ENCODE measurements around the gene DIAPH3. TPM values are rescaled to one million over a fixed set of nuclear protein-coding genes. Genes with fewer than 3 reads are reported as not detected.
"Not testable (repeated sequence)": the region's sequence is repeated elsewhere in the genome, so short reads cannot be mapped to it uniquely, and the experiment has no call there.

DIAPH3 gene
- total RNA-seq, 4 donors from 2014 or later, result 0.31 to 2.0 (median 1.1) TPM

DNA sequence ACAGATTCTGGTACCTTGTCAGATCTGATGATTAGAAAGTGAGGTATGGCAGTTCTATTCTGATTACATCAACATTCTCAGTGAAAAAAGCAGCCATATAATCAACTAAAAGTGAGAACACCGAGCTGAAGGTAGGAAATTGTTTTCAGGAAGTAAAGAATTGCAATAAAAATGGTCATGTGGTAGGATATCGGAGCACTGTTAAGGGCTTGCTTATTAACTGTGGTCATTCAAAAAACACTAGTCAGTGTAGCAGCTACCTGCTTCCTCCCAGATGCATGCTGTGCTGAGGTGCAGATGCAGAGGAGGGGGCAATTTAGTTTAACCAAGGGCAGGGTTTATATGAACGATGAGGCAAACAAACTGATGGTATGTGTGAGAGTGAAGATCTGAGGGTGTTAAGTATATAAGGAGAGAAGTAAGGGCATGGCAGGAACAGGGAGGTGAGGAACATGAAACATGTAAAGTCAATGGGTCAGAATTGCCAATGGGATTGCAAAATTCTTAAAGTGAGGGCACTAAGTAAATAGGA is 111.9 kb downstream of the DIAPH3 start:
- no peak for ATAC-seq (ENCODE audit: low FRiP score)
- no peak for DNase-seq (ENCODE audit: low spot score)
- TF ChIP-seq, protein P1, sequence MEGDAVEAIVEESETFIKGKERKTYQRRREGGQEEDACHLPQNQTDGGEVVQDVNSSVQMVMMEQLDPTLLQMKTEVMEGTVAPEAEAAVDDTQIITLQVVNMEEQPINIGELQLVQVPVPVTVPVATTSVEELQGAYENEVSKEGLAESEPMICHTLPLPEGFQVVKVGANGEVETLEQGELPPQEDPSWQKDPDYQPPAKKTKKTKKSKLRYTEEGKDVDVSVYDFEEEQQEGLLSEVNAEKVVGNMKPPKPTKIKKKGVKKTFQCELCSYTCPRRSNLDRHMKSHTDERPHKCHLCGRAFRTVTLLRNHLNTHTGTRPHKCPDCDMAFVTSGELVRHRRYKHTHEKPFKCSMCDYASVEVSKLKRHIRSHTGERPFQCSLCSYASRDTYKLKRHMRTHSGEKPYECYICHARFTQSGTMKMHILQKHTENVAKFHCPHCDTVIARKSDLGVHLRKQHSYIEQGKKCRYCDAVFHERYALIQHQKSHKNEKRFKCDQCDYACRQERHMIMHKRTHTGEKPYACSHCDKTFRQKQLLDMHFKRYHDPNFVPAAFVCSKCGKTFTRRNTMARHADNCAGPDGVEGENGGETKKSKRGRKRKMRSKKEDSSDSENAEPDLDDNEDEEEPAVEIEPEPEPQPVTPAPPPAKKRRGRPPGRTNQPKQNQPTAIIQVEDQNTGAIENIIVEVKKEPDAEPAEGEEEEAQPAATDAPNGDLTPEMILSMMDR (IDR thresholded peaks at IDR 0.05), result no peak

DNA sequence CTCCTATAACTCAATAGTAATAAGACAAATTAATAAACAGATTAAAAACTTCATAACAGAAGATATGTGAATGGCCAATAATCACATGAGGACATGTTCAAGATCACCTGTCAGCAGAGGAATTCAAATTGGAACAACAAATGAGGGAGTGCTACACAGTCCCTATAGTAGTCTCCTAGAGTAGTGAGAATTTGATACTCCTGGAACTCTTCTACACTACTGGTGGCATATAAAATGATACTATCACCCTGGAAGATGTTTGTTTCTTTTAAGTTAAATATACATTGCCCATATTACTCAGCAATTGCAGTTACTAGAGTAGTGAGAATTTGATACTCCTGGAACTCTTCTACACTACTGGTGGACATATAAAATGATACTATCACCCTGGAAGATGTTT is 115.4 kb downstream of the DIAPH3 start:
- not testable (repeated sequence) for ATAC-seq (ENCODE audit: low FRiP score)

DNA sequence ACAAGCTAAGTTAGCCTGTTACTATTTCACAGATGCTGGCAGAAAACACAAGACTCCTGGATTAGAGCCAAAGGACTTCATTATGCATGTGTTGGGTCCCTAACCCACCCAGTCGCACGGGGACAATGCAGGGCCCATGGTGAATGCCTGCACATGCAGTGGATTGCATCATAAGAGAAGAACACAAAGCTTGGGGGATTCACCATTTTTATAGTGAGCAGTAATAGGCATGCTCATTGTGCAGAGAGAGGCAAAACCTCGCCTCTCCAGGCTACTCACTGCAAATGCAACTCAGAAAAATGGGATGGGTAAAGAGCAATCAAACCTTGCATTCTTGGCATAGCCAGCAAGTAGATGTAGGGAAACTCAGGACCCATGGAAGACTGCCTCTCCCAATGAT is 115.8 kb downstream of the DIAPH3 start:
- ATAC-seq (ENCODE audit: low FRiP score) (no peak), DNase-seq (ENCODE audit: low spot score) (no peak)
- TF ChIP-seq, protein P1 (IDR thresholded peaks at IDR 0.05), result no peak

More for the DNA sequence above, 115.4 kb downstream of the DIAPH3 start:
- DNase-seq (ENCODE audit: low spot score), result not testable (repeated sequence)

DNA sequence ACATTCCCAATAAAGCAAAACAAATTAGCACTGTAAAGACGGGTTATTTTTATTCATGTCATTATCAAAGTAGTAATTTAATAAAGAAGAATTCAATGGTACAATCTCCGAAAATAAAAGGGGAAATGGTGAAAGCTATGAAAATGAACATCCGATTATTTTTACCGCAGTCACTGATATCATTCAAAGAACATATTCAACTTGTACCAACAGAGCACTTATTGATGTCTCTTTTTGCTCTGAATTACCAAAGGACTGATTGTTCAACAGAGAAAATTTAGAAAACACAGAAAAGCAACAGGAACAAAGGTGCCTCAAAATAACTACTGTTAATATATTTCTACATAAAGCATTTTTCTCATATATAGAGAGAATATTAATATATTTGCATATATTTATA is 119.4 kb downstream of the DIAPH3 start:
- ATAC-seq (ENCODE audit: low FRiP score) (no peak), DNase-seq (ENCODE audit: low spot score) (no peak)
- TF ChIP-seq, protein P1 (IDR thresholded peaks at IDR 0.05), result no peak

DNA sequence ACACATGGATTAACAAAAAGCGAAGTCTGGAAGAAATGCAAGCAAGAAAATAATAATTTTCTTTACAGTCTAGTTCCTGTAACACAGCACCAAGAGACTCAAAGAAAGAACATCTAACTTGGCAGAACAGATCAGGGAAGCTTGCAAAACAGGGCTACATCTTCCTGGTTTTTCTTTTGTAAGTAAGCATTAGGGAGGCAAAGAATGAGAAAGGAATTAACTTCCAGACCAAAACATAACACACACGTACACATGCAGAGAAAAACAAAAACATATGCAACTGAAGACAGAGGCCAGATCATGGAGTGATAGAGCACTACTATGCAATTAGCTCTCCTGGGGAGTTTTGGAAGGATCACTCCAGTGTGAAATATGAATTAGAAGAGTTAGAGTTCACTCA is 120.5 kb downstream of the DIAPH3 start:
- TF ChIP-seq, protein P1 (IDR thresholded peaks at IDR 0.05), result no peak
- ATAC-seq (ENCODE audit: low FRiP score) (no peak), DNase-seq (ENCODE audit: low spot score) (no peak)

DNA sequence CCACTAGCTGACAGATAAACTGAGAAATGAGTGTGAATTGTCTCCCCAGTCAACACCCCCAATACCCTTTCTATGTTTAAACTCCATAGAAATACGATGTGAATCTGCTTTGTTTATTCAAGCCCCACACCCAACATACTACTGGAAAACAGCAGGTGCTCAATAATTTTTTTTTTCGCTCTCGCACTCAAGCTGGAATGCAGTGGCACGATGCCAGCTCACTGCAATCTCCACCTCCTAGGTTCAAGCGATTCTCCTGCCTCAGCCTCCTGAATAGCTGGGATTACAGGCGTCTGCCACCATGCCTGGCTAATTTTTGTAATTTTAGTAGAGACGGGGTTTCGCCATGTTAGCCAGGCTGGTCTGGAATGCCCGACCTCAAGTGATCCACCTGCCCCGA is 123.1 kb downstream of the DIAPH3 start:
- DNase-seq (ENCODE audit: low spot score); ATAC-seq (ENCODE audit: low FRiP score): not testable (repeated sequence)

DNA sequence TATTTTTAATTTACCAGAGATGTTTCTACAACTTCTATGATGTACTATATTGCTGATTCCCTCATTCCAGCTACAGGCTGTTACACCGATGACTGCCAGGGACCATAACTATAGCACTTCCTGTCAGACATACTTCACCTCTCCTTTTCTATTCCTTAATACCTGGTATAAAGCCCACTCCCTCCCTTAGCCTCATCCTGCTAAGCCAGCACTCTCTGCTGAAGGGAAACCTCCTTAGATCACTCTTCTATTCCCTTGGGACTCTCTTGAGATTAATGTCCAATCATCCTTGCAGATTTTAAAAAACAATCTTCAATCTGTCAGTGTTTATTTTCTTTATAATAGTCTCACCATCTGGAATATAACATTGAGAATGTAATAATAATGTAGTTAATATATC is 127.9 kb downstream of the DIAPH3 start:
- no peak for DNase-seq (ENCODE audit: low spot score)
- TF ChIP-seq, protein P1 (IDR thresholded peaks at IDR 0.05), result no peak
- ATAC-seq (ENCODE audit: low FRiP score), result no peak

DNA sequence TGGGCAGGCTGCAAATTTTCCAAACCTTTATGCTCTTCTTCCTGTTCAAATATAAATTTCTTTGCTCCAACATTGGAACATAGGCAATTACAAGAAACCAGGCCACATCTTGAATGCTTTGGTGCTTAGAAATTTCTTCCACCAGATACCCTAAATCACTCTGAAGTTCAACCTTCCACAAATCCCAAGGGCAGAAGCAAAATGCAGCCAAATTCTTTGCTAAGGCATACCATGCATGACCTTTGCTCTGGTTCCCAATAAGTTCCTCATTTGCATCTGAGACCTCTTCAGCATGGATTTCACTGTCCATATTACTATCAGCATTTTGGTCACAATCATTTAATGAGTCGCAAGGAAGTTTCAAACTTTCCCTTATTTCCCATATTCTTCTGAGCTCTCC is 130.9 kb downstream of the DIAPH3 start:
- ATAC-seq (ENCODE audit: low FRiP score) (no peak), DNase-seq (ENCODE audit: low spot score) (no peak)
- TF ChIP-seq, protein P1 (IDR thresholded peaks at IDR 0.05), result no peak

All from omental fat pad (tissue), 4 donors.